Ammon's horn (tissue), 1 donor: ENCODE data around the gene EMILIN3.
A peak's percentile ranks its signal among the peaks of the same experiment; 100 is the strongest.

Experiments
- DNase-seq: peaks from one replicate; pipeline ENCODE4 v3.0.0-alpha.2; 2016; ENCODE audit warnings: low spot score

The EMILIN3 gene, protein sequence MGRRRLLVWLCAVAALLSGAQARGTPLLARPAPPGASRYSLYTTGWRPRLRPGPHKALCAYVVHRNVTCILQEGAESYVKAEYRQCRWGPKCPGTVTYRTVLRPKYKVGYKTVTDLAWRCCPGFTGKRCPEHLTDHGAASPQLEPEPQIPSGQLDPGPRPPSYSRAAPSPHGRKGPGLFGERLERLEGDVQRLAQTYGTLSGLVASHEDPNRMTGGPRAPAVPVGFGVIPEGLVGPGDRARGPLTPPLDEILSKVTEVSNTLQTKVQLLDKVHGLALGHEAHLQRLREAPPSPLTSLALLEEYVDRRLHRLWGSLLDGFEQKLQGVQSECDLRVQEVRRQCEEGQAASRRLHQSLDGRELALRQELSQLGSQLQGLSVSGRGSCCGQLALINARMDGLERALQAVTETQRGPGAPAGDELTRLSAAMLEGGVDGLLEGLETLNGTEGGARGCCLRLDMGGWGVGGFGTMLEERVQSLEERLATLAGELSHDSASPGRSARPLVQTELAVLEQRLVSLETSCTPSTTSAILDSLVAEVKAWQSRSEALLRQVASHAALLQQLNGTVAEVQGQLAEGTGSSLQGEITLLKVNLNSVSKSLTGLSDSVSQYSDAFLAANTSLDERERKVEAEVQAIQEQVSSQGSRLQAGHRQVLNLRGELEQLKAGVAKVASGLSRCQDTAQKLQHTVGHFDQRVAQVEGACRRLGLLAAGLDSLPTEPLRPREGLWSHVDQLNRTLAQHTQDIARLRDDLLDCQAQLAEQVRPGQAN

GRCh38 chr20:41366546-41367392 lies at the start of gene EMILIN3:
EMILIN3 (minus strand) TSS chr20:41366818; CDS start chr20:41366634, 184 bp downstream.
- DNase-seq: no peak

DNA sequence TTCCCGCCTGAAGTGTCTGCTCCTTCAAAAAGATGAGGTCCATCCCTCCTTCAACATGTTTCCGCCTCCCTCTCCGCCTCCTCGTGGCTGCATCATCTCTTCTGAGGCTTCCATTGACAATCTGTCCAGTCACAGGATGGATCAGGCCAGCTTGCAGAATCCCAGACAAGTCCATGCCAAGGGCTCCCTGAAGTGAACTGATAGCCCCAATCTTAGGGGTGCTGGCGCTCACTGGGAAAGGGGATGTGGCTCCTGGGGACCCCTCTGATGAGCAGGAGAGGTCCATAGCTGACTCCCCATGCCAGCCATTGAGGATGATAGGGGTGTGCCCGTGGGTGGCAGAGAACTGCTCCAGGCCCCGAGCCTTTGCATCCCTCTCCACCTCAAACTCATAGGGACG lies 48.6 kb upstream of the EMILIN3 start:
- DNase-seq: no peak

- DNase-seq: no peak
Measured at GRCh38 chr20:41413169-41413568, 46.6 kb upstream of the EMILIN3 start.

- DNase-seq: no peak
Measured at GRCh38 chr20:41412324-41413120, 45.9 kb upstream of the EMILIN3 start.

DNA sequence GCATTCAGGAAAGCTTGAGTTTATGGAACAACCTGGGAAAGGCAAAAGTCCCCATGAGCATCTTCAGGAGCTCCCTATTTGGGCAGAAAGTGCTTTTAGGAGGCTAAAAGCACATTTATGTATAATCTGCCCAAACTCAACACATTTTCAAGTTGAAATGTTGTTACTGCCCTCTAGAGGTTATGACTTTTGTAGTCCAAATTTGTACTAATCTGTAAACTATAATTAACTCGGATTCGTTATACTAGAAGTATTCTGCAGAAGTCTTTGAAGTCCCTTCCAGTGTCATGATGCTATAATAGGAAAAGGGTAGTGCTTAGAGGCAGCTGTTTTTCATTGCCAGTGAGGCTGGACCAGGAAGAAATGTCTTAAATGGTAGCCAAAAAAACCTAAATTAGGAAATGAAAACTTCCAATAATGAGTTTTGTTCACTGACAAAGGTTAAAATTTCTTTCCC lies 44.8 kb upstream of the EMILIN3 start:
- DNase-seq: no peak

DNA sequence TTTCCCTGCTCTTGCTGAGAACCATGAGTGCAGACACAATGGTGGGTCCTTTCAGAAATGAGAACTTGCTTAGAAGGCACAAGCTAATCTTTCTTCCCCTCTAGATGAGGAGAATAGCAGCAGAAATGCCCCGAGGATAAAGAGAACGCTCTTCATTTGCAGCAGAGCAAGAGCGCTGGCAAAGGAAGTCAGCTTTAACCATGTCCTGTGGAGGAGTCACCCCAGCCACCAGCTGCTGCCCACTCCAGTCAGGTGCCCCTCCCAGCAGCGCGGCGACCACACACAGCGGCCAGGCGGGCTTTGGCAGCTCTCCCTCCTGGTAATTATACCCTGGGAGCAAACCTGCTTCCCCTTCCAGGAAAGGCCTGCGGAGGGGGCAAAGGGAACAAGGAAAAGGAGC lies 42.4 kb upstream of the EMILIN3 start:
- DNase-seq: no peak

GRCh38 chr20:41408156-41408794 lies 41.7 kb upstream of the EMILIN3 start:
- no peak for DNase-seq

GRCh38 chr20:41407607-41408006 lies 41.0 kb upstream of the EMILIN3 start:
- no peak for DNase-seq

DNA sequence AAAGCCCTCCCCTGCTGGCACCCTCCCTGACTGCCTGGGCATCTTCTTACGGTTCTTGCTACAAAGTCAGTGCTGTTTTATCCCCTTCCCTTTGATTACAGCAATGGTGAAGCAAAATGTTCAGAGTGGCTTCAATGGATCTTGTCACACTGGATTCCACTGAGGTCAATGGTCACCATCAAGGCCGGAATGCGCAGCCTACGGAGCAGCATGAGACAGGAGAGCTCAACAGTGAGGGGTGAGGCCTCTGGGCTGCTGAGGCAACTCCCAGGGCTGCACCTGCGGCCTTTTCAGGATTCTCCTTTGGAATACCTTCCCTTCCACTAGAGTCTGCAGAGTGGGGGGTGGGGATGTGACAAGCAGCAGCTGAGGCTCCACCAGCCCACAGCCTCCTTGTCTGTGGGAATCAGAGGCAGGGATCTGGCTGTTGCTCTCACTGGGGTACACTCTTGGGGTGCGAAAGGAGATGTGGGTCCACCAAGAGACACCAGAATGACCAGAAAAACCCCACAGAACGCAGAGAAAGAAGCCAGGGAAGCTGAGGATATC lies 40.4 kb upstream of the EMILIN3 start:
- DNase-seq: no peak

GRCh38 chr20:41406353-41406752 lies 39.7 kb upstream of the EMILIN3 start:
- no peak for DNase-seq

- no peak for DNase-seq
Measured at GRCh38 chr20:41405436-41405835, 38.8 kb upstream of the EMILIN3 start.

- DNase-seq: no peak
Measured at GRCh38 chr20:41403604-41404003, 37.0 kb upstream of the EMILIN3 start.

DNA sequence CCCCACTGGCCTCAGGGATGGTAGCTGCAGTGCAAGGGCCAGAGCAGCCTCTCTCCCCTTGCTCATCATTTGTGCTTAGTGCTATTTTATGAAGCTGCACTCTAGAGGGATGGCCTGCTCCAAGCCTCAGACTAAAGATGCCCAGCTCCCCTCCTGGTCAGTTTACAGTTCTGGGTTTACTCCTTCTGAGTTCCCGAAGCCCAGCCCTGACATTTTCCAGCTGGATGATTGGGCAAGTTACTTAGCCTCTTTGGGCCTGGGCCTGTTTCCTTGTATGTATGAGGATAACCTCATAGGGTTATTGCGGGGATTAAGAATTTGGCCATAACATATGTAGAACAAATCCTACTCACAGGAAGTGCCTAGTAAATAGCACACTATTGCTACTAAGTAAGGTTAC lies 31.8 kb upstream of the EMILIN3 start:
- no peak for DNase-seq

- DNase-seq: no peak
Measured at GRCh38 chr20:41395667-41396664, 29.3 kb upstream of the EMILIN3 start.

GRCh38 chr20:41394931-41395666 lies 28.5 kb upstream of the EMILIN3 start:
- DNase-seq: no peak

GRCh38 chr20:41394081-41394480 lies 27.5 kb upstream of the EMILIN3 start:
- no peak for DNase-seq

DNA sequence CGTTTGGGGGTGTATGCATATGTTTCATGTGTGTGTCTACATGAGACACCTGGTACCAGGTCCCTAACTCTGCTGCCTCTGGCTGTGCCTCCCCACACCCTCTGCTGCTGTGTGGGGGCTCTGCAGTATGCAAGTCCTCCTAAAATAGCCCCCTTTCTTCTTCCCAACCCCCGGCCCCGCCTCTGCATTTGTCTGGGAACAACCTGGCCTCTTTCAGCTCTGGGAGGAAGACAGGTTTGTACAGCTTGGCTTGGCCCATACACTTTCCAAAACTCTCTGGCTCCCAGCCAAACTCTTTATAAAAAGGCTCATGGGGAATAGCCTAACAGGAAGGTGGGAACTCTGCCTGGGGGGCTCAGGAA lies 27.1 kb upstream of the EMILIN3 start:
- DNase-seq: no peak

DNA sequence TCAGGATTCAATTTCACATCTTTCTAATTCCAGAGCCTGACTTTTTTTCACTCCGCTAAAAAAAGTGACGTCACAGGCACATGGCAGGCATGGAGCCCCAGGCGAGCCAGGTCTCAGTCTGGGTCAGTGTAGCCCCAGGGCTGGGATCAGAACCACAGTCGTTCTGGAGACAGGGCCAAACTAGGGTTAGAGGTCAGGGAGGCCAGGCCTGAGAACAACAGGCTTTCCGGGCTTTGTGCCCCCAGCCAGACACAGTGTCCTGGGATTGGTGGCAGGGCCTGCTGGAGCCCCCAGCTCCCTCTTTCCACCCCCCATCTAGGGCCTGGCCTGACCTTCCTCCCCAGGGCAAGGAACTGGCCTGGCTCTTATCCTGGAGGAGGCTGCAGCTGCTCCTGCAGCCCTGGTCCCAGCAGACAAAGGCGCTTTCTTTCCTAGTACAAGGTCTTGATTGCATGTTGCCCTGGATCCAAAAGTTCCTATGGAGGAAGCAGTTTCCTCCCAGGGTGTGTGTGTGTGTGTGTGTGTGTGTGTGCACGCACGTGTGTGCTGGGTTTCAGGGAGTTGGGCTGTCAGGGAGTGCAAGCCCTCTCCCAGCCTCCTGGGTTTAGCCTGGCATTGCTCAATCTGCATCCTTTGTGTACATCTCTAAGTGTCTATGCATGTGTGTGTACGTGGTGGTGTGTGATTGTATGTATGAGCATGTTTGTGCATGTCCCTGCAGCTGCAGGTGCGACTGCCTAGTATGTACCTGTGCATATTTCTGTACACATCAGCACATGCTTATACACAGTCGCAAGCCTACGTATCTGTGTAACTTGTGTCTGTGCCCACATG lies 26.5 kb upstream of the EMILIN3 start:
- DNase-seq: peak; percentile 72
